ENCODE measurements around the gene FAF1.

FAF1 gene

GRCh38 chr1:50853325-50853724, 106.7 kb downstream of the FAF1 start:
- no peak for TF ChIP-seq EGR1 (IDR thresholded peaks at IDR 0.05)
- TF ChIP-seq, protein P1, sequence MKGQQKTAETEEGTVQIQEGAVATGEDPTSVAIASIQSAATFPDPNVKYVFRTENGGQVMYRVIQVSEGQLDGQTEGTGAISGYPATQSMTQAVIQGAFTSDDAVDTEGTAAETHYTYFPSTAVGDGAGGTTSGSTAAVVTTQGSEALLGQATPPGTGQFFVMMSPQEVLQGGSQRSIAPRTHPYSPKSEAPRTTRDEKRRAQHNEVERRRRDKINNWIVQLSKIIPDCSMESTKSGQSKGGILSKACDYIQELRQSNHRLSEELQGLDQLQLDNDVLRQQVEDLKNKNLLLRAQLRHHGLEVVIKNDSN (IDR thresholded peaks at IDR 0.05) = no peak
- TF ChIP-seq ZBTB7A (IDR thresholded peaks at IDR 0.05; ENCODE audit: low read depth) = no peak
- TF ChIP-seq, protein P2, sequence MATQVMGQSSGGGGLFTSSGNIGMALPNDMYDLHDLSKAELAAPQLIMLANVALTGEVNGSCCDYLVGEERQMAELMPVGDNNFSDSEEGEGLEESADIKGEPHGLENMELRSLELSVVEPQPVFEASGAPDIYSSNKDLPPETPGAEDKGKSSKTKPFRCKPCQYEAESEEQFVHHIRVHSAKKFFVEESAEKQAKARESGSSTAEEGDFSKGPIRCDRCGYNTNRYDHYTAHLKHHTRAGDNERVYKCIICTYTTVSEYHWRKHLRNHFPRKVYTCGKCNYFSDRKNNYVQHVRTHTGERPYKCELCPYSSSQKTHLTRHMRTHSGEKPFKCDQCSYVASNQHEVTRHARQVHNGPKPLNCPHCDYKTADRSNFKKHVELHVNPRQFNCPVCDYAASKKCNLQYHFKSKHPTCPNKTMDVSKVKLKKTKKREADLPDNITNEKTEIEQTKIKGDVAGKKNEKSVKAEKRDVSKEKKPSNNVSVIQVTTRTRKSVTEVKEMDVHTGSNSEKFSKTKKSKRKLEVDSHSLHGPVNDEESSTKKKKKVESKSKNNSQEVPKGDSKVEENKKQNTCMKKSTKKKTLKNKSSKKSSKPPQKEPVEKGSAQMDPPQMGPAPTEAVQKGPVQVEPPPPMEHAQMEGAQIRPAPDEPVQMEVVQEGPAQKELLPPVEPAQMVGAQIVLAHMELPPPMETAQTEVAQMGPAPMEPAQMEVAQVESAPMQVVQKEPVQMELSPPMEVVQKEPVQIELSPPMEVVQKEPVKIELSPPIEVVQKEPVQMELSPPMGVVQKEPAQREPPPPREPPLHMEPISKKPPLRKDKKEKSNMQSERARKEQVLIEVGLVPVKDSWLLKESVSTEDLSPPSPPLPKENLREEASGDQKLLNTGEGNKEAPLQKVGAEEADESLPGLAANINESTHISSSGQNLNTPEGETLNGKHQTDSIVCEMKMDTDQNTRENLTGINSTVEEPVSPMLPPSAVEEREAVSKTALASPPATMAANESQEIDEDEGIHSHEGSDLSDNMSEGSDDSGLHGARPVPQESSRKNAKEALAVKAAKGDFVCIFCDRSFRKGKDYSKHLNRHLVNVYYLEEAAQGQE (IDR thresholded peaks at IDR 0.05; ENCODE audit: low read depth) = no peak
- no peak for TF ChIP-seq TAF1 (IDR thresholded peaks at IDR 0.05; ENCODE audit: low read depth)
- TF ChIP-seq CREB1 (IDR thresholded peaks at IDR 0.05; ENCODE audit: low read depth) = no peak
- no peak for TF ChIP-seq FOXM1 (IDR thresholded peaks at IDR 0.05; ENCODE audit: borderline replicate concordance, low read depth)
- no peak for TF ChIP-seq TCF12 (IDR thresholded peaks at IDR 0.05; ENCODE audit: low read depth)
- TF ChIP-seq YY1 (IDR thresholded peaks at IDR 0.05; ENCODE audit: low read depth) = no peak
- no peak for TF ChIP-seq RAD21 (IDR thresholded peaks at IDR 0.05; ENCODE audit: low read depth)
- no peak for TF ChIP-seq EP300 (IDR thresholded peaks at IDR 0.05; ENCODE audit: borderline replicate concordance)
- no peak for TF ChIP-seq NFIC (IDR thresholded peaks at IDR 0.05)
- TF ChIP-seq CEBPB (IDR thresholded peaks at IDR 0.05) = no peak

DNA sequence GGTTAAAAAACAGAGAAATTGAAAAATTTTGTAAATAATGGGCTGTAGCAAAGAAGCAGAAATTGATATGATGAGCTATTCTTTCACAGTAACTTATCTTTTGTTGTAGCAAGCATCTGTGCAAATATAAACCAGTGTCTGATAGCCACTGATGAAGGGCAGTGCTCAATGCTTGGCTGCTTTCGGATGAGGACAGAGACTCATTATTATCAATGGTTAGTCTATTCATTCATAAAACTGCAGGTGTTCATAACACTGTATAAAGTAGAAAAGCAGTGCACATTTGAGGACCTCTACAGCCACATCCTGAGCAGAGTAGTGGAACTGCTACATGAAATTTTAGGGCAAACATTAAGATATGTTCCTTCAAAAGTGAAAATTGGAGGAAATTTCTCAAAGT, 107.2 kb downstream of the FAF1 start:
- TF ChIP-seq TEAD4 (IDR thresholded peaks at IDR 0.05) = no peak
- TF ChIP-seq, protein P2 (IDR thresholded peaks at IDR 0.05; ENCODE audit: low read depth) = no peak

GRCh38 chr1:50851466-50851865, 108.6 kb downstream of the FAF1 start:
- TF ChIP-seq YY1 (IDR thresholded peaks at IDR 0.05; ENCODE audit: low read depth) = no peak
- no peak for TF ChIP-seq CREB1 (IDR thresholded peaks at IDR 0.05; ENCODE audit: low read depth)
- TF ChIP-seq TEAD4 (IDR thresholded peaks at IDR 0.05) = no peak
- TF ChIP-seq, protein P2 (IDR thresholded peaks at IDR 0.05; ENCODE audit: low read depth) = no peak
- TF ChIP-seq ZBTB7A (IDR thresholded peaks at IDR 0.05; ENCODE audit: low read depth) = no peak
- TF ChIP-seq EP300 (IDR thresholded peaks at IDR 0.05; ENCODE audit: borderline replicate concordance) = no peak
- TF ChIP-seq CEBPB (IDR thresholded peaks at IDR 0.05) = no peak
- no peak for TF ChIP-seq TCF12 (IDR thresholded peaks at IDR 0.05; ENCODE audit: low read depth)
- TF ChIP-seq EGR1 (IDR thresholded peaks at IDR 0.05) = no peak
- TF ChIP-seq NFIC (IDR thresholded peaks at IDR 0.05) = no peak
- TF ChIP-seq MAX (IDR thresholded peaks at IDR 0.05) = no peak
- TF ChIP-seq RAD21 (IDR thresholded peaks at IDR 0.05; ENCODE audit: low read depth) = no peak
- no peak for TF ChIP-seq FOXM1 (IDR thresholded peaks at IDR 0.05; ENCODE audit: borderline replicate concordance, low read depth)
- TF ChIP-seq TAF1 (IDR thresholded peaks at IDR 0.05; ENCODE audit: low read depth) = no peak

DNA sequence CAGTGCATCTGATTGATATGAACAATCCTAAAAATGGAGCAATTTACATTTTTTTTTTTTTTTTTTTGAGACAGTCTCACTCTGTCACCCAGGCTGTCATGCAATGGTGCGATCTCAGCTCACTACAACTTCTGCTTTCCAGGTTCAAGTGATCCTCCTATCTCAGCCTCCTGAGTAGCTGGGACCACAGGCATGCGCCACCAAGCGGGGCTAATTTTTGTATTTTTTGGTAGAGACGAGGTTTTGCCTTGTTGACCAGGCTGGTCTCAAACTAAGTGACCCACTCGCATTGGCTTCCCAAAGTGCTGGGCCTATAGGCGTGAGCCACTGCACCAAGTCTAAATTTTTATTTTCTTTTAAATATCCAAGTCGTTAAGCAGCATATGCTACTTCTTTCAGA, 109.0 kb downstream of the FAF1 start:
- TF ChIP-seq TCF12 (IDR thresholded peaks at IDR 0.05; ENCODE audit: low read depth) = no peak
- no peak for TF ChIP-seq TAF1 (IDR thresholded peaks at IDR 0.05; ENCODE audit: low read depth)
- TF ChIP-seq, protein P1 (IDR thresholded peaks at IDR 0.05) = no peak
- no peak for TF ChIP-seq RAD21 (IDR thresholded peaks at IDR 0.05; ENCODE audit: low read depth)
- no peak for TF ChIP-seq MAX (IDR thresholded peaks at IDR 0.05)
- TF ChIP-seq TEAD4 (IDR thresholded peaks at IDR 0.05) = no peak
- no peak for TF ChIP-seq YY1 (IDR thresholded peaks at IDR 0.05; ENCODE audit: low read depth)
- no peak for TF ChIP-seq EGR1 (IDR thresholded peaks at IDR 0.05)
- TF ChIP-seq CEBPB (IDR thresholded peaks at IDR 0.05) = no peak
- no peak for TF ChIP-seq FOXM1 (IDR thresholded peaks at IDR 0.05; ENCODE audit: borderline replicate concordance, low read depth)
- no peak for TF ChIP-seq NFIC (IDR thresholded peaks at IDR 0.05)
- TF ChIP-seq ZBTB7A (IDR thresholded peaks at IDR 0.05; ENCODE audit: low read depth) = no peak
- no peak for TF ChIP-seq EP300 (IDR thresholded peaks at IDR 0.05; ENCODE audit: borderline replicate concordance)
- TF ChIP-seq, protein P2 (IDR thresholded peaks at IDR 0.05; ENCODE audit: low read depth) = no peak
- no peak for TF ChIP-seq CREB1 (IDR thresholded peaks at IDR 0.05; ENCODE audit: low read depth)
